Endodermal cell (in vitro differentiated cells): ENCODE data around the gene XG. TPM values are rescaled to one million over a fixed set of nuclear protein-coding genes. Genes with fewer than 3 reads are reported as not detected.

Experiments
- DNase-seq: peaks from one replicate; pipeline ENCODE4 v3.0.0-alpha.2; 2017
- H3K27ac ChIP-seq: 2 replicates; pipeline ENCODE4 v1.5.1; 2013; ENCODE audit warnings: mild to moderate bottlenecking, low read depth, low read length, moderate library complexity
- H3K27me3 ChIP-seq: 2 replicates; pipeline ENCODE4 v1.6.1; 2013; ENCODE audit warnings: mild to moderate bottlenecking, low read length, moderate library complexity; ENCODE audit not compliant: insufficient read depth, control insufficient read depth, poor library complexity, severe bottlenecking
- H3K36me3 ChIP-seq: 2 replicates; pipeline ENCODE4 v1.7.0; 2013; ENCODE audit warnings: mild to moderate bottlenecking, low read length, moderate library complexity; ENCODE audit not compliant: control insufficient read depth, insufficient read depth
- H3K4me1 ChIP-seq: one replicate; pipeline ENCODE4 v1.7.0; 2013; ENCODE audit warnings: low read length; ENCODE audit not compliant: control insufficient read depth, insufficient read depth
- H3K4me3 ChIP-seq: 2 replicates; pipeline ENCODE4 v1.5.1; 2013; ENCODE audit warnings: mild to moderate bottlenecking, low read length, moderate library complexity
- H3K9ac ChIP-seq: 2 replicates; pipeline ENCODE4 v1.6.1; 2013; ENCODE audit warnings: mild to moderate bottlenecking, low read length, moderate library complexity; ENCODE audit not compliant: poor library complexity, severe bottlenecking; ENCODE audit errors: extremely low read depth
- H3K9me3 ChIP-seq: 2 replicates; pipeline ENCODE4 v1.6.1; 2013; ENCODE audit warnings: mild to moderate bottlenecking, low read length, moderate library complexity; ENCODE audit not compliant: control insufficient read depth
- H3K27ac Mint-ChIP-seq: 2 replicates; pipeline ENCODE4 v1.8.0; 2020; ENCODE audit warnings: mixed read lengths
- H3K27me3 Mint-ChIP-seq: 2 replicates; pipeline ENCODE4 v1.8.0; 2021; ENCODE audit warnings: mild to moderate bottlenecking, mixed read lengths; ENCODE audit not compliant: insufficient read depth
- H3K36me3 Mint-ChIP-seq: 2 replicates; pipeline ENCODE4 v1.8.0; 2020; ENCODE audit warnings: low read depth, mixed read lengths
- H3K4me1 Mint-ChIP-seq: 2 replicates; pipeline ENCODE4 v1.8.0; 2020; ENCODE audit warnings: mixed read lengths
- H3K4me3 Mint-ChIP-seq: 2 replicates; pipeline ENCODE4 v1.8.0; 2020; ENCODE audit warnings: mild to moderate bottlenecking, moderate library complexity, mixed read lengths
- H3K9me3 Mint-ChIP-seq: 2 replicates; pipeline ENCODE4 v1.8.0; 2020; ENCODE audit warnings: mild to moderate bottlenecking, mixed read lengths
- WGBS, 2 experiments: methylation state at CpG; one replicate each; pipeline versions ENCODE4 v1.1.5 to v1.1.7; 2013; ENCODE audit warnings: missing lambda C conversion rate in 2 of 2, mixed read lengths in 1 of 2; ENCODE audit not compliant: insufficient coverage in 1 of 2, insufficient read length in 1 of 2; 5-methylcytosine and 5-hydroxymethylcytosine counted together
- total RNA-seq, 2 donors: library from RNA; stranded (reverse); fragmentation: NEBNext Ultra II Directional in 1 of 2; extraction: Animal tissue kit (Norgen Biotek cat#: 25700) in 1 of 2; gene quantifications; 2 replicates in 1 of 2; 3 replicates in 1 of 2; pipeline ENCODE4 v1.2.1, GENCODE V29; 2021
- TF ChIP-seq, protein P1 (sequence below): fragments of 200-600 bp; sonication (generic); conservative IDR thresholded peaks from 2 replicates; pipeline ENCODE4 v1.5.0; 2021; ENCODE audit warnings: antibody characterized with exemption, mild to moderate bottlenecking

The XG gene
- total RNA-seq, 2 donors from 2014 or later = 1.1 to 1.3 TPM

DNA sequence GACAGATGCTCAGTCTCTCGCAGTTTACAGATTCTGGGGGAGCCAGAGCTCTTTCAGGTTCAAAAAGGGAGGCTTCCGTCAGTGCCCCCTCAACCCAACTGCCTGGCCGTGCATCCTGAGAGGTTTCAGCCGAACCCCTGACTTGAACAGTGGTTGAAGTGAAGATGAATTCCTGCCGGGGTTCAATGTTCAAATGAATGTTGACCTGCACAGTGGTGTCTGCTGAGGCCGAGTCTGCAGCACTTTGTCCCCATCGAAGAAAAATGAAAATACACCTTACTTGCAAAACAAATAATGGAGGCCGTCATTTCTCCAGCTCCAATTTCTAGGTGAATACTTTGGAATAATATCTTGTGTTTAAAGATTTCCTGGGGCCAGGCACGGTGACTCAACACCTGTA is 110.6 kb downstream of the XG start:
- peaks cover 77% of the 10 kb centered on the region for H3K36me3 Mint-ChIP-seq
- peaks cover 3% of the 10 kb centered on the region for H3K4me1 Mint-ChIP-seq
- Histone ChIP-seq H3K4me1 (no peaks in the 10 kb centered on the region), H3K36me3 (peaks cover 56% of the 10 kb centered on the region), H3K27ac (no peak overlapping the region), H3K9ac (no peak overlapping the region), H3K9me3 (no peaks in the 10 kb centered on the region), H3K27me3 (no peaks in the 10 kb centered on the region), H3K4me3 (no peak overlapping the region)
- H3K9me3 Mint-ChIP-seq = no peaks in the 10 kb centered on the region
- 98 to 100% methylated on average over 2 to 8 of the region's 9 CpGs for WGBS, 2 experiments
- H3K27ac Mint-ChIP-seq = no peak overlapping the region
- TF ChIP-seq, protein P1, sequence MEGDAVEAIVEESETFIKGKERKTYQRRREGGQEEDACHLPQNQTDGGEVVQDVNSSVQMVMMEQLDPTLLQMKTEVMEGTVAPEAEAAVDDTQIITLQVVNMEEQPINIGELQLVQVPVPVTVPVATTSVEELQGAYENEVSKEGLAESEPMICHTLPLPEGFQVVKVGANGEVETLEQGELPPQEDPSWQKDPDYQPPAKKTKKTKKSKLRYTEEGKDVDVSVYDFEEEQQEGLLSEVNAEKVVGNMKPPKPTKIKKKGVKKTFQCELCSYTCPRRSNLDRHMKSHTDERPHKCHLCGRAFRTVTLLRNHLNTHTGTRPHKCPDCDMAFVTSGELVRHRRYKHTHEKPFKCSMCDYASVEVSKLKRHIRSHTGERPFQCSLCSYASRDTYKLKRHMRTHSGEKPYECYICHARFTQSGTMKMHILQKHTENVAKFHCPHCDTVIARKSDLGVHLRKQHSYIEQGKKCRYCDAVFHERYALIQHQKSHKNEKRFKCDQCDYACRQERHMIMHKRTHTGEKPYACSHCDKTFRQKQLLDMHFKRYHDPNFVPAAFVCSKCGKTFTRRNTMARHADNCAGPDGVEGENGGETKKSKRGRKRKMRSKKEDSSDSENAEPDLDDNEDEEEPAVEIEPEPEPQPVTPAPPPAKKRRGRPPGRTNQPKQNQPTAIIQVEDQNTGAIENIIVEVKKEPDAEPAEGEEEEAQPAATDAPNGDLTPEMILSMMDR = no peak
- H3K27me3 Mint-ChIP-seq = no peaks in the 10 kb centered on the region
- no peak for DNase-seq
- H3K4me3 Mint-ChIP-seq = no peak overlapping the region

DNA sequence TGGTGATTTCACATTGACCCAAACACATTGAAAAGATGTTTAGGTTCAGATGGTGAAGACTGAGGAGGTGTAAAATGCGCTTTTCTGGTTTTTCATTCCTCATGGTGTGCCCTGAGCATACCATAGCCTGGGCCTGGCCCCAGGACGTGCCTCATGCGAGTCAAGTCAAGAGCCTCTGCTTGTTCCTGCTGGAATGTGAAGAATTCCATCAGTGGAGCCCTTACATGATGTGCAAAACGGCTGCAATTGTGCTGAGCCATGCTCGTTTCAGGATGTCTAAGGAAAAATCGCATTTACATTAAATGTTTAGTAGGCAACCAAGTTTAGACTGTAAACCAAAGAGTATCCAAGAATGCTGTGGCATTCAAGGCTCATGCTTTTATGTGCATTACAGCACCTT is 111.8 kb downstream of the XG start:
- no peak overlapping the region for H3K27ac ChIP-seq
- no peaks in the 10 kb centered on the region for H3K27me3 Mint-ChIP-seq
- TF ChIP-seq, protein P1 = no peak
- H3K27me3 ChIP-seq = no peaks in the 10 kb centered on the region
- no peaks in the 10 kb centered on the region for H3K9me3 Mint-ChIP-seq
- H3K4me3 ChIP-seq = no peak overlapping the region
- no peaks in the 10 kb centered on the region for H3K4me1 ChIP-seq
- H3K36me3 ChIP-seq = peaks cover 56% of the 10 kb centered on the region
- 43 to 88% methylated on average over 5 to 6 of the region's 6 CpGs for WGBS, 2 experiments
- peaks cover 76% of the 10 kb centered on the region for H3K36me3 Mint-ChIP-seq
- H3K9me3 ChIP-seq = no peaks in the 10 kb centered on the region
- H3K4me3 Mint-ChIP-seq = no peak overlapping the region
- H3K4me1 Mint-ChIP-seq = peaks cover 3% of the 10 kb centered on the region
- no peak overlapping the region for H3K9ac ChIP-seq
- H3K27ac Mint-ChIP-seq = peak overlapping the region; percentile 74
- DNase-seq = peak; percentile 62

Other genes starting within 250 kb of the XG start
- 100 to 1,000 TPM; 314 to 397 TPM for gene CD99, start 60.7 kb upstream of the XG start, total RNA-seq
- 100 to 1,000 TPM in 1 of 2 donors, 10 to 100 TPM in 1; 52.6 to 108 TPM for gene GYG2, start 76.9 kb downstream of the XG start, total RNA-seq
- gene ARSD, start 177.3 kb downstream of the XG start, total RNA-seq = 10 to 100 TPM in 1 of 2 donors, 1 to 10 TPM in 1; 4.9 to 15.7 TPM